ENCODE data around the gene PIGR. TPM values are rescaled to one million over a fixed set of nuclear protein-coding genes. Genes with fewer than 3 reads are reported as not detected.

The PIGR gene
- total RNA-seq, 1 experiment from 2014 or later = 2.6 TPM

DNA sequence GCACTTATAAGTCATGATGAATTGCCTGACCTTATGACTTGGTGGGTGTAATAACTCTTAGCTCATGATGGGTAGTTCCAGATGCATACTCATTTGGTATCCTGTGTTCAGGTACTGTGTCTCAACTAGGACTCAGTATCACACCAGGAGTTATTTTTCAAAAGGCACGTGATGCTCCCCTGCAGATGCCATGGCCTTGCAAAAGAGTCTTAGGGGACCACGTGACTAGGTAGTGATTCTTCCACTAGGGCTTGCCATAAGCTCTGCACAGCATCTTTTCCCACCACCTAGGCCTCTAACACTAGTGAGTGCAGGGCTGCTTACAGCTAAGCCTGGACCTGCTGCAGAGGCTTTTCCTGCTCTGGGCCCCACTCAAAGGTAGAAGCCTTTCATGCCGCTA, 27.9 kb upstream of the PIGR start:
- Histone ChIP-seq H3K36me3 (ENCODE audit: control insufficient read depth in 1 of 2, insufficient read depth in 2 of 2, low read length in 2 of 2) (no peaks in the 10 kb centered on the region), H3K4me3 (replicated peaks in 1 of 2; ENCODE audit: low read depth in 1 of 2, low read length in 2 of 2) (no peak overlapping the region), H3K9me3 (ENCODE audit: control insufficient read depth in 1 of 2, insufficient read depth in 1 of 2, low read depth in 1 of 2, low read length in 2 of 2) (no peaks in the 10 kb centered on the region), H3K9ac (ENCODE audit: low read length) (no peak overlapping the region), H2AFZ (ENCODE audit: low read depth, low read length, poor library complexity, severe bottlenecking) (no peak overlapping the region), H3K4me2 (ENCODE audit: low read length) (no peak overlapping the region), H3K27me3 (ENCODE audit: insufficient read depth, low read length) (0 out of 2 replicates have a peak, but pooled peaks cover 8% of the 10 kb centered on the region), H3K9me2 (ENCODE audit: insufficient read depth) (no peaks in the 10 kb centered on the region), H3K27ac (ENCODE audit: low read depth, low read length) (no peak overlapping the region), H3K4me1 (ENCODE audit: control insufficient read depth in 1 of 2, insufficient read depth in 2 of 2, low read length in 2 of 2) (no peaks in the 10 kb centered on the region), H4K20me1 (ENCODE audit: insufficient read depth) (no peaks in the 10 kb centered on the region), H3K79me2 (ENCODE audit: insufficient read depth, low read length) (no peaks in the 10 kb centered on the region)
- ChIA-PET RAD21 (ENCODE audit: low non-redundant PET in 1 of 2, low total read pairs in 2 of 2, uncharacterized antibody in 2 of 2, unreplicated experiment in 2 of 2) (no interaction called here), POLR2A (no interaction called here), CTCF (no interaction called here)
- BruUV-seq (replicated peaks) = no TSS peak
- no peak for TF ChIP-seq EZH2 (IDR thresholded peaks at IDR 0.05)
- TF ChIP-seq EGR1 (IDR thresholded peaks at IDR 0.05; ENCODE audit: low read depth) = no peak
- TF ChIP-seq FOSL1 (IDR thresholded peaks at IDR 0.05; ENCODE audit: low read depth) = no peak
- TF ChIP-seq, protein P1, sequence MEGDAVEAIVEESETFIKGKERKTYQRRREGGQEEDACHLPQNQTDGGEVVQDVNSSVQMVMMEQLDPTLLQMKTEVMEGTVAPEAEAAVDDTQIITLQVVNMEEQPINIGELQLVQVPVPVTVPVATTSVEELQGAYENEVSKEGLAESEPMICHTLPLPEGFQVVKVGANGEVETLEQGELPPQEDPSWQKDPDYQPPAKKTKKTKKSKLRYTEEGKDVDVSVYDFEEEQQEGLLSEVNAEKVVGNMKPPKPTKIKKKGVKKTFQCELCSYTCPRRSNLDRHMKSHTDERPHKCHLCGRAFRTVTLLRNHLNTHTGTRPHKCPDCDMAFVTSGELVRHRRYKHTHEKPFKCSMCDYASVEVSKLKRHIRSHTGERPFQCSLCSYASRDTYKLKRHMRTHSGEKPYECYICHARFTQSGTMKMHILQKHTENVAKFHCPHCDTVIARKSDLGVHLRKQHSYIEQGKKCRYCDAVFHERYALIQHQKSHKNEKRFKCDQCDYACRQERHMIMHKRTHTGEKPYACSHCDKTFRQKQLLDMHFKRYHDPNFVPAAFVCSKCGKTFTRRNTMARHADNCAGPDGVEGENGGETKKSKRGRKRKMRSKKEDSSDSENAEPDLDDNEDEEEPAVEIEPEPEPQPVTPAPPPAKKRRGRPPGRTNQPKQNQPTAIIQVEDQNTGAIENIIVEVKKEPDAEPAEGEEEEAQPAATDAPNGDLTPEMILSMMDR (IDR thresholded peaks at IDR 0.05 in 2 of 3, conservative IDR thresholded peaks at IDR 0.05 in 1 of 3; ENCODE audit: borderline replicate concordance in 1 of 3, insufficient read depth in 1 of 3, low read depth in 2 of 3, low read length in 2 of 3) = no peak
- TF ChIP-seq, protein P2, sequence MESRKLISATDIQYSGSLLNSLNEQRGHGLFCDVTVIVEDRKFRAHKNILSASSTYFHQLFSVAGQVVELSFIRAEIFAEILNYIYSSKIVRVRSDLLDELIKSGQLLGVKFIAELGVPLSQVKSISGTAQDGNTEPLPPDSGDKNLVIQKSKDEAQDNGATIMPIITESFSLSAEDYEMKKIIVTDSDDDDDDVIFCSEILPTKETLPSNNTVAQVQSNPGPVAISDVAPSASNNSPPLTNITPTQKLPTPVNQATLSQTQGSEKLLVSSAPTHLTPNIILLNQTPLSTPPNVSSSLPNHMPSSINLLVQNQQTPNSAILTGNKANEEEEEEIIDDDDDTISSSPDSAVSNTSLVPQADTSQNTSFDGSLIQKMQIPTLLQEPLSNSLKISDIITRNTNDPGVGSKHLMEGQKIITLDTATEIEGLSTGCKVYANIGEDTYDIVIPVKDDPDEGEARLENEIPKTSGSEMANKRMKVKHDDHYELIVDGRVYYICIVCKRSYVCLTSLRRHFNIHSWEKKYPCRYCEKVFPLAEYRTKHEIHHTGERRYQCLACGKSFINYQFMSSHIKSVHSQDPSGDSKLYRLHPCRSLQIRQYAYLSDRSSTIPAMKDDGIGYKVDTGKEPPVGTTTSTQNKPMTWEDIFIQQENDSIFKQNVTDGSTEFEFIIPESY (IDR thresholded peaks at IDR 0.05; ENCODE audit: extremely low read depth, insufficient replicate concordance, low read length) = no peak
- TF ChIP-seq SRF (IDR thresholded peaks at IDR 0.05; ENCODE audit: low read depth) = no peak
- TF ChIP-seq, protein P3, sequence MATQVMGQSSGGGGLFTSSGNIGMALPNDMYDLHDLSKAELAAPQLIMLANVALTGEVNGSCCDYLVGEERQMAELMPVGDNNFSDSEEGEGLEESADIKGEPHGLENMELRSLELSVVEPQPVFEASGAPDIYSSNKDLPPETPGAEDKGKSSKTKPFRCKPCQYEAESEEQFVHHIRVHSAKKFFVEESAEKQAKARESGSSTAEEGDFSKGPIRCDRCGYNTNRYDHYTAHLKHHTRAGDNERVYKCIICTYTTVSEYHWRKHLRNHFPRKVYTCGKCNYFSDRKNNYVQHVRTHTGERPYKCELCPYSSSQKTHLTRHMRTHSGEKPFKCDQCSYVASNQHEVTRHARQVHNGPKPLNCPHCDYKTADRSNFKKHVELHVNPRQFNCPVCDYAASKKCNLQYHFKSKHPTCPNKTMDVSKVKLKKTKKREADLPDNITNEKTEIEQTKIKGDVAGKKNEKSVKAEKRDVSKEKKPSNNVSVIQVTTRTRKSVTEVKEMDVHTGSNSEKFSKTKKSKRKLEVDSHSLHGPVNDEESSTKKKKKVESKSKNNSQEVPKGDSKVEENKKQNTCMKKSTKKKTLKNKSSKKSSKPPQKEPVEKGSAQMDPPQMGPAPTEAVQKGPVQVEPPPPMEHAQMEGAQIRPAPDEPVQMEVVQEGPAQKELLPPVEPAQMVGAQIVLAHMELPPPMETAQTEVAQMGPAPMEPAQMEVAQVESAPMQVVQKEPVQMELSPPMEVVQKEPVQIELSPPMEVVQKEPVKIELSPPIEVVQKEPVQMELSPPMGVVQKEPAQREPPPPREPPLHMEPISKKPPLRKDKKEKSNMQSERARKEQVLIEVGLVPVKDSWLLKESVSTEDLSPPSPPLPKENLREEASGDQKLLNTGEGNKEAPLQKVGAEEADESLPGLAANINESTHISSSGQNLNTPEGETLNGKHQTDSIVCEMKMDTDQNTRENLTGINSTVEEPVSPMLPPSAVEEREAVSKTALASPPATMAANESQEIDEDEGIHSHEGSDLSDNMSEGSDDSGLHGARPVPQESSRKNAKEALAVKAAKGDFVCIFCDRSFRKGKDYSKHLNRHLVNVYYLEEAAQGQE (IDR thresholded peaks at IDR 0.05; ENCODE audit: low read depth) = no peak
- no peak for TF ChIP-seq CBX3 (IDR thresholded peaks at IDR 0.05; ENCODE audit: low read depth)
- no peak for TF ChIP-seq CEBPB (IDR thresholded peaks at IDR 0.05; ENCODE audit: low read depth)
- TF ChIP-seq, protein P4, sequence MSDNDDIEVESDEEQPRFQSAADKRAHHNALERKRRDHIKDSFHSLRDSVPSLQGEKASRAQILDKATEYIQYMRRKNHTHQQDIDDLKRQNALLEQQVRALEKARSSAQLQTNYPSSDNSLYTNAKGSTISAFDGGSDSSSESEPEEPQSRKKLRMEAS (IDR thresholded peaks at IDR 0.05) = no peak
- TF ChIP-seq POLR2A (IDR thresholded peaks at IDR 0.05; ENCODE audit: borderline replicate concordance, extremely low read depth, insufficient read depth, insufficient read length) = no peak
- no peak for TF ChIP-seq ZFX (IDR thresholded peaks at IDR 0.05)
- intact Hi-C loops (cut with micrococcal nuclease) = no loop called here
- DNase-seq (ENCODE audit: low read depth, low spot score) (no peak), ATAC-seq (no peak)

Measured in HCT116 (cell line).